Suprapubic skin (tissue), 4 donors: ENCODE results near the gene PCBP3.

Source experiments
- CTCF ChIP-seq, 2 donors: fragments of 200-600 bp in 1 of 2; fragments of 450-650 bp in 1 of 2; sonication (generic) in 1 of 2; IDR thresholded peaks; one replicate each; pipeline ENCODE4 v1.5.1; 2016 to 2019; ENCODE audit warnings: antibody characterized with exemption in 2 of 2, mild to moderate bottlenecking in 1 of 2, moderate library complexity in 1 of 2
- EP300 ChIP-seq: sonication (generic); formaldehyde crosslinking; IDR thresholded peaks from one replicate; pipeline ENCODE4 v1.6.1; 2017; ENCODE audit warnings: antibody characterized with exemption
- POLR2A ChIP-seq, 2 donors: fragments of 450-650 bp; IDR thresholded peaks; one replicate each; pipeline ENCODE4 v1.6.1; 2017; ENCODE audit warnings: antibody characterized with exemption in 2 of 2, mild to moderate bottlenecking in 2 of 2, moderate library complexity in 2 of 2
- POLR2AphosphoS5 ChIP-seq, 3 donors: sonication (generic); formaldehyde crosslinking; IDR thresholded peaks; one replicate each; pipeline ENCODE4 v1.6.1; 2017; ENCODE audit warnings: antibody characterized with exemption in 3 of 3

DNA sequence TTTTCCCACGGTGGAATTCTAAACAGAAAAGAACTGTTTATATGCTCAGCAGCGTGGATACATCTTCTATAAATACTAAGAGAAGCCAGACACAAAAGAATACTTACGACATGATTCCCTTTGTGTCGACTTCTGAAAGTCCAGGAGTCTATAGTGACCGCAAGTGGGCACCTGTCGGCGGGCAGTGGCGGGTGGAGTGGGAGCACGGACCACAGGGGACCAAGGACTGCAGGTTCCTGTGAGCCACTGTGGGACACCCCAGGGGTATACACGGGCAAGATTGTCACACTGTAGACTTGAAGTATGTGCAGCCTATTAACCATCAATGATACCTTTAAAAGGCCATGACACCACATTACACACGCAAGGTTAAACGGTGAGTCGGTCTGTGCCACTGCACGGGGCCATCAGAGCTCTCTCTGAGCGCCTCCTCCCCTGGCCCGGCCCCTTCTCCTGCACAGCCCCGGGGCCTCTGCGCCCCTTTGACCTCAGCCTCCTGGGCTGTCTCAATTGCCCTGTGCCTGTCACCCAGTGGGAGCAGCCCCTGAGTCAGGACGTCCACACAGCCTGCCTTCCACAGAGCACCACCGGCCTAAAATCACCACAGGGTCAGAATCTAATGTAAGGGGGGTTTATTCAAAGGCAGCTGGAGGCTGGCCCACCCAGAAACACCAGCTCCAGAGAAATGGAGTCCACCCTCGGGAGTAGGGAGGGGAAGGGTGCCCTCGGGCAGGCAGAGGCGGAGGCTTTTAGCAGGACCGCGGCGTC lies 248.0 kb downstream of the PCBP3 start:
- TF ChIP-seq CTCF (IDR thresholded peaks at IDR 0.05) (no peak), POLR2A (IDR thresholded peaks at IDR 0.05) (no peak), POLR2AphosphoS5 (IDR thresholded peaks at IDR 0.05) (no peak), EP300 (no peak)
